ENCODE data around the gene TSC22D3.
"Not testable (repeated sequence)": the region's sequence is repeated elsewhere in the genome, so short reads cannot be mapped to it uniquely, and the experiment has no call there.

TSC22D3 gene

DNA sequence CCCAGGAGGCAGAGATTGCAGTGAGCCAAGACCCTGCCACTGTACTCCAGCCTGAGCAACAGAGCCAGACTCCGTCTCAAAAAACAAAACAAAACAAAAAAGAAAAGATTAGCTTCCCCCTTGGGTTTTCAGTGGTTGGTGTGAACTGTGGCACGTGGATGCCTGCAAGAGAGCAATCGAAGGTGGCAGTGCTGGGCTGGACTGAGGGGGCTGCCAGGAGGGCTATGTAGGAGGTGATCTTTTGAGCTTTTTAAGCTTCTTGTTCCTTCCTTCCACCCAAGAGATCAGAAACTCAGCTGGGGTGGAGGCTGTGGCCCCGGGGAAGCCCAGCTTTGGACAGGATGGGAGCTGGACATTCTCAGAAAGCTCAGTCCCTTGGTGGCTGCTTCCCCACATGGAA is 97.7 kb downstream of the TSC22D3 start:
- no peak for DNase-seq

DNA sequence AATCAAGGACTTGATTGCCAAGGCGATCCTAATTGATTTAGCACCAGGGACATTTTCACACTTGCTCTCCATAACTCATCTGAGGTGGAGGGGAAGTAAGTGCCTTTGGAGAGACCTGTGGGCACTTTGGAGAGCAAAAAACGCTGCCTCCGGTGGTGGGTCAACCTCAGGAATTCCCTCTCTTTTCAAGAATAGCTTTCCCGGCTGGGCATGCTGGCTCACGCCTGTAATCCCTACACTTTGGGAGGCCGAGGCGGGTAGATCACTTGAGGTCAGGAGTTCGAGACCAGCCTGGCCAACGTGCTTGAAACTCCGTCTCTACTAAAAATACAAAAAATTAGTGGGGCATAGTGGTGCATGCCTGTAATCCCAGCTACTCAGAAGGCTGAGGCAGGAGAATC is 98.1 kb downstream of the TSC22D3 start:
- peak; percentile 24 for DNase-seq

DNA sequence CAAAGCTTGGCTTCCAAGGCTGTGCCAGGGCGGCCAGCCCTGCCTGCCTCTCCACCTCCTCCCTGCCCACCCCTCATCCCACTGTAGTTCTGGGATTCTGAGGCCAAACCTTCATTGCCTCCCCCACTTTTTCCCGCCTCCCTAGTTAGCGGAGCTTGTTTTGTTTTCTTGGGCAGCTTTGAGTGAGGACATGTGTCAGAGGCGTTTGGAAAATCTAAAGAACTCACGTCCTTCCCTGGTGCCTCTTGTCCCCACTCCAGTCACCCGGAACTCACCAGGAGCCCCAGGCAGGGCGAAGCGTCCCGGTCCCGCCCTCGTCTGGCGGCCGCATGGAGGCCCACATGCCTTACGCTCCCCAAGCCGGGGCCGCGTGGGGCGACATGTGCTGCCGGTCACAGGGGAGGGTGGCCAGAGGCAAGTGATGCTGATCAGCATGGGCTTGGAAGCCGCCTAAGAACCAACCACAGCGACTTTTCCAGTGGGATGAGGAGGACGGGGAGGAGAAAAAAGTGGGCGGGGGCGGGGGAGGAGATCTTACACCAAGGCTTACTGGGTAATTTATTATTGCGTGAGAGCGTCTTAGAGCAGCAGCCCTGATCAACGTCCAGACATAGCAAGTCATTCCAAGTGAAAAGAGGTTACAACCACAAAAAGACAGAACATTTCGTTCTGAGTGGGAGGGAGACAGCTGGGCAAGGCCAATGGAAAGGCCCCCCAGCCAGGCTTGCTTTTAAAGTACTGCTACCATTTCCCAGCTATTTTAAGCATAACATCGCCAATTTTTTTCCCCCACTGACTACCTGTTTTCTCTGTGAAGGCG is 98.8 kb downstream of the TSC22D3 start:
- DNase-seq = no peak

DNA sequence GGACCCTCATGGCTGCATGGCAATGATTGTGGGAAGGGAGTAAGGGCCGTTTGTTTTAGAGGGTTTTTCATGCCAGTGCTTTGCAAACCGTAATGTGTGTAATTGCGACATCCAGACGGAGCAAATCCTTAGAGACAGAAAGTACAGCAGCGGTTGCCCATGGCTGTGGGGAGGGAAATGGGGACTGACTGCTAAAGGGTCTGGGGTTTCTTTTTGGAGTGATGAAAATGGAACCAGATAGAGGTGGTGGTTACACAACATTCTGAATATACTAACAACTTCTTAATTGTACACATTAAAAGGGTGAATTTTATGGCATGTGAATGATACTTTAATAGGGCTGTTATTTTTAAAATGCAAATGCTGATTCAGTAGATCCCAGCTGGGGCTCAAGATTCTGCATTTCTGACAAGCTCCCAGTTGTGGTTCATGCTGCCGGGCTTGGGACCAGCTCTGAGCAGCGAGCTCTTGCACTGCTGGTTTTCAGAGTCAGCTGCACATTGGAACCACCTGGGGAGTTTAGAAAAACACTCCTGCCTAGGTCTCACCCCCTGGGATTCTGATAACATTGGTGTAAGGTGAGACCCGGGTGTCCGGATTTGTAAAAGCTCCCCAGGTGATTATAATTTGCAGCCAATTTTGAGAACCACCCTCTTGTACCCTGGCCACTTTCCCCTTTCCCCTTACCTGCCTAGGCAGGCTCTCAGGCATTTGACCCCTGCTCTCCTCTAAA is 99.6 kb downstream of the TSC22D3 start:
- DNase-seq = peak; percentile 42

DNA sequence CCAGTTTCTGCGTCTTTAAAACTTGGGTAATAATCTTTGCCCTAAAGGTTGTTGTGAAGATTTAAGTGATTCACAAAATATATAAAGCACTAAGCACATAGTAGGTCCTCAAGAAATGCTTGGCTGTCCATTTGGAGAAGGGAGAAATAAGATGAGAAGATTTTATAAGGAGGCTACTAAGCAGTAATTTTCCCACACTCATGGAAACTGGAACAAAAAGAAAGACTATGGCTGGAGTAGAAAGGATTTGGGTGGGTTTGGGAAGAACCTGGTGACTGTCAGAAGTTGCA is 100.3 kb downstream of the TSC22D3 start:
- DNase-seq = no peak

DNA sequence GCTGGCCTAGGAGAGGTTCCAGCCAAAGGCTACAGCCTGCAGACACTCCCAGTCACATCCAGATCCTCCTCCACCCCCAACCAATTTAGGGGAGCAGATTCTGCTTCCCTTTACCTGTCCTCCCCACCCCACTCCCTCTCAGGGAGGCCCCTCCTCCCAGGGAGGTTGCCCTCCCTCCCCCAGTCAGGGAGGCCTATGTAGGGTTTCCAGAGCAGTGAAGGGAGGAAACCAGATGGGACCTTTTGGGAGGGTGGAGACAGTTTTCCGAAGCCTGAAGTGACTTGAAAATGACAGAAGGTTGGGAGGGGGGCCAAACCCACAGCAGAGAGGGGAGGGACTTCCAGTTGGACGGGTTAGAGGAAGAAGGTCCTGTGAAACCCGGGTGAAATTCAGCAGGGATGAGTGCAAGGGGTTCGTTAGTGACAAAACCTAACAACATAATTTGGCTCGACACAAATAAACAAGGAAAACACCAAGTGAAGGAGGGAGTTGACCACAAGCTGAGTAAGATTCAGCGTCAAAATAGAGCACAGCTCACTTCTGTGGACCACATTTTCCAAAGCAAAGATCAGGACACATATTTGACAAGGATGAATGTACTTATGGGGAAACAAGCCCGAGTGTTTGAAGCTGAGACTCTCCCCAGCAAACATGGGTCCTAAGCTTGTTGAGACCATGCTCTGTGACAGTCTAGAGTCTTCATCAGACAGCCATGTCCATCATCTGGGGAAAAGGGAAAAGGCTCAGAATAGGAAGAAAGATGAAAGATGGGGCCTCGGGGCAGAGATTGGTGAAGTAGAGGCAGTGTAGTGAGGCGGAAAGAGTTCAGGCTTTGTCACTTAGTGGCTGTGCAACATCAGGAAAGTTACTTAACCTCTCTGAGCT is 100.9 kb downstream of the TSC22D3 start:
- DNase-seq = peak; percentile 49

DNA sequence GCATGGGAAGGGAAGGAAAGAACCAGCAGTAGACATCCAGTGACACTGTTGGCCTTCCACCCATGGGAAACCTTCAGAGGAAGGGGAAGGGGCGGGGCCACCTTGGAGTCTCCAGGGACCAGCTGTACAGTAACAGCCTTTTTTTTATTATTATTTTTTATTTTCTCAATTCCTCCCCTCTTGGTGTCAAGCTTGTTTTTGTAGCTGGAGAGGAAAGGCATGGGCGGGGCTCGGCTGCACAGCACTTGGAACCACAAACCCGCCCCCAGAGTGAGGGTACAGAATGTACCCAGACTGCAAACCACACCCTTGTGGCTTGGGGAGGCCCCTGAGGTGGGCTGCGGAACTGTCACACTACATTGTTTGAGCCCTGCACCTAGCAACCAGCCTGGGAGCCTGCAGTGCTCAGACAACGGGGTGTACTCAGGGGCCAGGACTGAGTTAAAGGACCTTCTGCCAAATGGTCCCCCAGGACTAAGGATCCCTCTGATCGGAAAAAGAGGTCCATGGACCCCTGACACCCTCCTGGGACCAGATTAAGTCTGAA is 101.6 kb downstream of the TSC22D3 start:
- peak; percentile 28 for DNase-seq

DNA sequence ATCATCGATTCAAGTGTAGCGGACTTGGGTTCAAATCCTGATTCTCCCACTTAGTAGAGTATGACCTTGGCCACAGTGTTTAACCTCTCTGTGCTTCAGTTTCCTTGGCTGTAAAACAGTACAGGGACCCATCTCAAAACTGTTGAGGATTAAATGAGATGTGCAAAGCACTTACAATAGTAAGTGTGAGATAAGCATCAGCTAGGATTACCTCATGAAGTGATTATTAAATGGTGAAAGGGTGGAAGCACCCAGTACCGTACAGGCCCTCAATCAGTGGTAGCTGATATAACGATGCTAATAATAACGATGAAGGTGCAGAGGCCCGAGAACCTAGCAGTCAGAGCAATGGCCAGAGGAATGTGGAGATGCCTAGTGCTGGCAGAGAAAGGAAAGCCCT is 102.2 kb downstream of the TSC22D3 start:
- DNase-seq = no peak

DNA sequence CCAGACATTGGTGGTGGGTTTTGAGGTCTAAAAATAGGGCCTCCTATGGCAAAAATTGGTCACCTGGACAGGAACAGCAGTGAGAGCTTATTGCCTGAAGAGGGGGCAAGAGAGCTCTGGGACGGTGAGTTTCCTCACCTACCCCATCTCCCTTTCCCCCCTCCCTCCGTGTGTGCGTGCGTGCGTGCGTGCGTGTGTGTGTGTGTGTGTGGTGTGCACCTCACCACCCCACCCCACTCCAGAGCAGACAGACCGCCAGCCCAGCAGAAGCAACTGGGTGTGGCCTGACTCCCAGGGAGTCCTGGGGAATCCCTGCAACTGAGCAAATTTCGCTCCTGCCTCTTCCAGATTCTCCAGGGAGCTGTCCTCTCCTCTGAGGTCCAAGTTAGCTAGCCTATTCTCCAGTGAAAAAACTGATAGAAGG is 102.6 kb downstream of the TSC22D3 start:
- DNase-seq = peak; percentile 75

DNA sequence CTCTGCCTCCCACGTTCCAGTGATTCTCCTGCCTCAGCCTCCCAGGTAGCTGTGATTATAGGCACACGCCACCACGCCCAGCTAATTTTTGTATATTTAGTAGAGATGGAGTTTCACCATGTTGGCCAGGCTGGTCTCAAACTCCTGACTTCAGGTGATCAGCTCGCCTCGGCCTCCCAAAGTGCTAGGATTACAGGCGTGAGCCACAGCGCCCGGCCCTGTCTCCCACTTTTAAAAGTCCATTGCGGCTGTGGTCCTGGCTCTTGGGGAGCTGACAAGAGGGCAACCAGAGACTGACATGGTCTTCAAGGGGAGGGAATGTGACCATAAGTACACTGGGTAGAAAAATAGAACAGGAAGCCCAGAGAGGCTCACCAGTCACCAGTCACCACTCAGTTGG is 104.3 kb downstream of the TSC22D3 start:
- not testable (repeated sequence) for DNase-seq

DNA sequence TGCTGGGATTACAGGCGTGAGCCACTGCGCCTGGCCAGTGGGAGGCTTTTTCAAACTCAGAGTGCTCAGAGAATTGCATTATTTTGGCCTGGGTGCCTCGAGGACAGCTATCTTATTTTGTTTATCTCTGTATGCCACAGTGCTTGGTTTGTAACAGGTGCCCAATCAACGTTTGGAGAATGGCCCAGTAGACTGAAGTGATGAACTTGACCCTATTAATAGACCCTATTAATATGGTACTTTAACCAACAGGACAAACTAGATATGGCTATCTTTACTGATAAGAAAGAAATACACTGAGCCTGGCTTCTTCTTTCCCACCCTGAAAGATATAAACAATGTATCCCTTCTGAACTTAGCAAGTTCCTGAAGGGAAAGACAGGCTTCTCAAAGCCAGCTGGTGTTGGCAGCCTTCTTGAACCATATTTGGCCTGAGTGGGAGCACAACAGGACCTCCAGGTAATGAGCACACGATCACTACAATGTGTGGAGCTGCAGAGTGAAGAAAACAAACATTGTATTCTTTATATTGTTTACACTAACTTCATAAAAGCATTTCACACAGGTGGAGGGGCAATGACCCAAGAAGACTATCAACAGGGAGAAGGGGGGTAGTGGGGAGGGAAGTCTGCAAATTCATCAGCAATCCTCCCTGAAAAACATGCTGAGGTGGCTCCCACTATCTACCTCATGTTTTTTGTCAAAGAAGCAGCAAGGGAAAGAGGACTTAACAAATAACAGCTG is 105.5 kb downstream of the TSC22D3 start:
- DNase-seq = peak; percentile 83

DNA sequence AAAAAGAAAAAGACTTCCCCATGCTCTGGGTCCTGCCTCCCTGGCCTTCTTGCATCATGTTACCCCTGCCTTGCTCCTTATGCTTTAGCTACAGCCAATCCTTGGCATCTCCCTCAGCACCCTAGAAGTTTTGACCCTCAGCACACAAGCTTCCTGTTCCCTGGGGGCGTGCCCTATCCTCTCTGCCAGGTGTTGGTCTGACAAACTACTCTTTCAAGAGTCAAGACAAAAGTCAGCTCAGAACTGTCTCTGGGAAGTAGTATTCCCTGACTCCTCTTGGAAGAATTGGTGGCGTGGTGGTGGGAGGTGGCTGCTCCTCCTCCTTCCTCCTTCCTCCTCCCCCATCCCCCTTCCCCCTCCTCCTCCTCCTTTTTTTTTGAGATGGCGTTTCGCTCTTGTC is 106.3 kb downstream of the TSC22D3 start:
- DNase-seq = peak; percentile 21

DNA sequence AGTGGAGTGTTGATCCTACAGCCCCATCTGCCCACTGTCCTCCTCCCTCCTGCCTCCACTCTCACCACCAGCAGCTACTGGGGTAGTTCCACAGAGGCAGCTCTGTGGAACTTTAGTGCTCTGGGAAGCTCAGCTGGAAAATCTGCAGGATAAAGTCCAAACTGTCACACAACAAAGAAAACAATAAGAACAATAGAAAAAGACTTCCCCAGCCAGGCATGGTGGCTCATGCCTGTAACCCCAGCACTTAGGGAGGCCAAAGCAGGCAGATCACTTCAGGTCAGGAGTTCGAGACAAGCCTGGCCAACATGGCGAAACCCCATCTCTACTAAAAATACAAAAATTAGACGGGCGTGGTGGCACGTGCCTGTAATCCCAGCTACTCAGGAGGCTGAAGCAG is 106.9 kb downstream of the TSC22D3 start:
- DNase-seq = not testable (repeated sequence)

DNA sequence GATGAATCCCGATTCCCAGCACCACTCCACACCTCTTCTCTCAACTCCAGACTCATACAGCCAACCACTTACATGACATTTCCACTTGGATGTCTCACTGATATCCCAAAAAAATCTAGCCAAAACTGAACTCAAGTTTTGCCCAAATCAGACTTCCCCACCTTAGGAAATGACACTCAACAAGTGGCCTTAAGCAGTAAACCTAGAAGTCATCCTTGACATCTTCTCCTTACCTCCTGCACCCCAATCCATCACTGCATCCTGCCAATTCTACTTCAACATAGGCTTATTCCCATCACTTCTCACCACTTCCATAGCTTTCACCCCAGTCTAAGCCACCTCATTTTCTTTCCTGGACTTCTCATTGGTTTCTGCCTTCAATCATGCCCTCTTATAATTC is 108.2 kb downstream of the TSC22D3 start:
- DNase-seq = no peak

DNA sequence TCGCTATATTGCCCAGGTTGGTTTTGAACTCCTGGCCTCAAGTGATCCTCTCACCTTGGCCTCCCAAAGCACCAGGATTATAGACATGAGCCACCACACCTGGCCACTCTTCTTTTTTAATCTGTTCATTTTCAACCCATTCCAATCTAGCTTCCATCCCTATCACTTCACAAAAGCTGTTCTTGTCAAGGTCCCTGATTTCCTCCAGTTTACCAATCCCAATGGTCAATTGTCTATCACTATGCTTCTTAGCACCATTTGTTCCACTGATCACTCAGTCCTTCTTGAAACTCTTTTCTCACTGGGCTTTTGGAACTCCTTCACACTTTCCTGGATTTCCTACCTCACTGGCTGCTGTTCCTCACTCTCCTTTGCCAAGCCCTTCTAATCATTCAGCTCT is 108.7 kb downstream of the TSC22D3 start:
- no peak for DNase-seq
